ENCODE results near the gene PLLP. TPM values are rescaled to one million over a fixed set of nuclear protein-coding genes. Genes with fewer than 3 reads are reported as not detected.

The PLLP gene
- total RNA-seq, 1 donor from 2014 or later: 1.2 TPM

Other genes starting within 250 kb of the PLLP start
- gene CPNE2, start 192.1 kb downstream of the PLLP start, total RNA-seq: 9.6 TPM
- 58.1 TPM for gene PSME3IP1, start 98.6 kb downstream of the PLLP start, total RNA-seq
- 17.1 TPM for gene RSPRY1, start 98.3 kb downstream of the PLLP start, total RNA-seq
- 41.5 TPM for gene ARL2BP, start 39.4 kb downstream of the PLLP start, total RNA-seq
- not detected for gene CCL22, start 74.1 kb upstream of the PLLP start, total RNA-seq
- gene CX3CL1, start 87.8 kb upstream of the PLLP start, total RNA-seq: 8.7 TPM
- not detected for gene CCL17, start 120.1 kb upstream of the PLLP start, total RNA-seq
- gene CIAPIN1, start 162.7 kb upstream of the PLLP start, total RNA-seq: 60.1 TPM
- gene COQ9, start 162.8 kb upstream of the PLLP start, total RNA-seq: 156 TPM
- 46.9 TPM for gene POLR2C, start 178.0 kb upstream of the PLLP start, total RNA-seq
- 11.5 TPM for gene DOK4, start 201.8 kb upstream of the PLLP start, total RNA-seq

Measured in cardiac septum (tissue), 1 donor.